Measurements from ENCODE around the gene HPRT1. TPM values are rescaled to one million over a fixed set of nuclear protein-coding genes. Genes with fewer than 3 reads are reported as not detected.

Gene HPRT1
- total RNA-seq, 1 experiment from 2014 or later: 48.0 TPM

- no TSS peak for BruUV-seq (replicated peaks)
- no peaks in the 10 kb centered on the region for H3K9me3 Mint-ChIP-seq (ENCODE audit: unreplicated experiment)
- Histone ChIP-seq H3K4me3 (ENCODE audit: low read depth, low read length) (no peak overlapping the region), H3K4me1 (no peaks in the 10 kb centered on the region), H3K27me3 (replicated peaks; ENCODE audit: control insufficient read depth, insufficient read depth, low read length) (no peaks in the 10 kb centered on the region), H3K9me3 (no peaks in the 10 kb centered on the region), H3K36me3 (ENCODE audit: control insufficient read depth, insufficient read depth, low read length) (no peaks in the 10 kb centered on the region)
- DNase-seq: no peak
- ChIA-PET CTCF (no interaction called here), POLR2A (no interaction called here)
- intact Hi-C loops (cut with micrococcal nuclease; ENCODE audit: unreplicated experiment): no loop called here
- no peaks in the 10 kb centered on the region for H3K27me3 Mint-ChIP-seq (ENCODE audit: insufficient read depth, unreplicated experiment)
- no peak overlapping the region for H3K4me3 Mint-ChIP-seq (ENCODE audit: unreplicated experiment)
- TF ChIP-seq CTCF (IDR thresholded peaks at IDR 0.05; ENCODE audit: insufficient read depth in 1 of 2, low read depth in 1 of 2, low read length in 1 of 2, severe bottlenecking in 1 of 2, unreplicated experiment in 1 of 2): no peak
- no peaks in the 10 kb centered on the region for H3K36me3 Mint-ChIP-seq (ENCODE audit: insufficient read depth, unreplicated experiment)
- no peaks in the 10 kb centered on the region for H3K4me1 Mint-ChIP-seq (ENCODE audit: low read depth, unreplicated experiment)
- H3K27ac Mint-ChIP-seq (ENCODE audit: unreplicated experiment): no peak overlapping the region
Measured at GRCh38 chrX:134543288-134543687, 83.3 kb downstream of the HPRT1 start.

- Mint-ChIP-seq H3K9me3 (ENCODE audit: unreplicated experiment) (no peaks in the 10 kb centered on the region), H3K4me1 (ENCODE audit: low read depth, unreplicated experiment) (no peaks in the 10 kb centered on the region), H3K4me3 (ENCODE audit: unreplicated experiment) (peak overlapping the region; percentile 81), H3K36me3 (ENCODE audit: insufficient read depth, unreplicated experiment) (peaks cover 2% of the 10 kb centered on the region), H3K27ac (ENCODE audit: unreplicated experiment) (peak overlapping the region; percentile 79), H3K27me3 (ENCODE audit: insufficient read depth, unreplicated experiment) (no peaks in the 10 kb centered on the region)
- H3K27me3 ChIP-seq (replicated peaks; ENCODE audit: control insufficient read depth, insufficient read depth, low read length): no peaks in the 10 kb centered on the region
- no peaks in the 10 kb centered on the region for H3K36me3 ChIP-seq (ENCODE audit: control insufficient read depth, insufficient read depth, low read length)
- H3K4me3 ChIP-seq (ENCODE audit: low read depth, low read length): peak overlapping the region; percentile 44
- H3K4me1 ChIP-seq: no peaks in the 10 kb centered on the region
- ChIA-PET POLR2A (no interaction called here), CTCF (no interaction called here)
- TF ChIP-seq CTCF (IDR thresholded peaks at IDR 0.05; ENCODE audit: insufficient read depth in 1 of 2, low read depth in 1 of 2, low read length in 1 of 2, severe bottlenecking in 1 of 2, unreplicated experiment in 1 of 2): no peak
- DNase-seq: no peak
- no peaks in the 10 kb centered on the region for H3K9me3 ChIP-seq
- intact Hi-C loops (cut with micrococcal nuclease; ENCODE audit: unreplicated experiment): no loop called here
- no TSS peak for BruUV-seq (replicated peaks)
Measured at GRCh38 chrX:134544135-134544512, 84.2 kb downstream of the HPRT1 start.

GRCh38 chrX:134544513-134545151, 84.7 kb downstream of the HPRT1 start:
- H3K27ac Mint-ChIP-seq (ENCODE audit: unreplicated experiment): peak overlapping the region; percentile 79
- ChIA-PET CTCF (no interaction called here), POLR2A (interaction anchor here (0.6 kb wide), 1 partner anchor 87 kb away, joined by 5 read pairs; no protein-coding TSS in a partner anchor)
- H3K4me1 Mint-ChIP-seq (ENCODE audit: low read depth, unreplicated experiment): no peaks in the 10 kb centered on the region
- no peaks in the 10 kb centered on the region for H3K27me3 Mint-ChIP-seq (ENCODE audit: insufficient read depth, unreplicated experiment)
- H3K4me1 ChIP-seq: no peaks in the 10 kb centered on the region
- BruUV-seq (replicated peaks): no TSS peak
- TF ChIP-seq CTCF (IDR thresholded peaks at IDR 0.05; ENCODE audit: insufficient read depth in 1 of 2, low read depth in 1 of 2, low read length in 1 of 2, severe bottlenecking in 1 of 2, unreplicated experiment in 1 of 2): no peak
- no peaks in the 10 kb centered on the region for H3K27me3 ChIP-seq (replicated peaks; ENCODE audit: control insufficient read depth, insufficient read depth, low read length)
- no peaks in the 10 kb centered on the region for H3K36me3 ChIP-seq (ENCODE audit: control insufficient read depth, insufficient read depth, low read length)
- no peaks in the 10 kb centered on the region for H3K9me3 ChIP-seq
- H3K4me3 ChIP-seq (ENCODE audit: low read depth, low read length): peak overlapping the region; percentile 44
- peak; percentile 53 to 58 for DNase-seq
- no peaks in the 10 kb centered on the region for H3K9me3 Mint-ChIP-seq (ENCODE audit: unreplicated experiment)
- intact Hi-C loops (cut with micrococcal nuclease; ENCODE audit: unreplicated experiment): no loop called here
- H3K4me3 Mint-ChIP-seq (ENCODE audit: unreplicated experiment): peak overlapping the region; percentile 81
- H3K36me3 Mint-ChIP-seq (ENCODE audit: insufficient read depth, unreplicated experiment): peaks cover 7% of the 10 kb centered on the region
